Left ventricle myocardium superior (tissue), 1 donor: ENCODE data around the gene EPS8L2. TPM values are rescaled to one million over a fixed set of nuclear protein-coding genes. Genes with fewer than 3 reads are reported as not detected.
"Not testable (repeated sequence)": the region's sequence is repeated elsewhere in the genome, so short reads cannot be mapped to it uniquely, and the experiment has no call there.

ENCODE experiments used
- ATAC-seq: fragments of 200-7000 bp; cut with Tn5 transposase; one replicate; pipeline ENCODE4 v1.9.1; 2020; ENCODE audit warnings: mild to moderate bottlenecking, moderate library complexity
- DNase-seq: peaks from one replicate; pipeline ENCODE4 v3.0.0-alpha.2; 2020
- intact Hi-C: fragments of 100-400 bp; cut with micrococcal nuclease; formaldehyde crosslinking; loops from one replicate; pipeline ENCODE4 v1.11.0; 2022
- total RNA-seq: library from RNA; stranded (reverse); fragmentation: NEBNext Ultra II Directional; extraction: Animal tissue kit (Norgen Biotek cat#: 25700); gene quantifications from one replicate; pipeline ENCODE4 v1.2.1, GENCODE V29; 2021
- donor health status: DM: no; HTN: yes; CAD: no; lungs with severe emphysema.

EPS8L2 gene
- total RNA-seq, 1 donor from 2014 or later, result 3.3 TPM

- ATAC-seq, result no peak
- intact Hi-C loops, result no loop called here
- DNase-seq, result no peak
These were observed 18.3 kb upstream of the EPS8L2 start for GRCh38 chr11:687751-688150.

GRCh38 chr11:688681-689080 lies 17.4 kb upstream of the EPS8L2 start:
- intact Hi-C loops, result no loop called here
- no peak for DNase-seq
- ATAC-seq, result no peak

GRCh38 chr11:689625-690024 lies 16.4 kb upstream of the EPS8L2 start:
- no peak for DNase-seq
- intact Hi-C loops, result no loop called here
- ATAC-seq, result no peak

GRCh38 chr11:690244-690643 lies 15.8 kb upstream of the EPS8L2 start:
- DNase-seq, intact Hi-C loops, ATAC-seq: not testable (repeated sequence)

GRCh38 chr11:690738-691633 lies 15.0 kb upstream of the EPS8L2 start:
- intact Hi-C loops, result no loop called here
- DNase-seq (no peak), ATAC-seq (no peak)

GRCh38 chr11:691710-692590 lies 14.1 kb upstream of the EPS8L2 start:
- ATAC-seq (no peak), DNase-seq (no peak)
- intact Hi-C loops, result no loop called here

GRCh38 chr11:692824-693414 lies 13.1 kb upstream of the EPS8L2 start:
- DNase-seq (no peak), ATAC-seq (no peak)
- intact Hi-C loops, result no loop called here

- no peak for DNase-seq
- ATAC-seq, result no peak
- intact Hi-C loops, result no loop called here
These were observed 12.6 kb upstream of the EPS8L2 start for GRCh38 chr11:693415-693831.

- no peak for DNase-seq
- ATAC-seq, result no peak
- intact Hi-C loops, result no loop called here
These were observed 12.0 kb upstream of the EPS8L2 start for GRCh38 chr11:693887-694562.

GRCh38 chr11:694563-695287 lies 11.3 kb upstream of the EPS8L2 start, which contains the start of gene DEAF1:
TSS of gene DEAF1 (minus strand) at chr11:695222. CDS start at chr11:695047, 175 bp downstream.
- peak; percentile 91 for ATAC-seq
- intact Hi-C loops, result no loop called here
- peak; percentile 100 for DNase-seq

GRCh38 chr11:695288-695537 lies 10.8 kb upstream of the EPS8L2 start:
- intact Hi-C loops, result no loop called here

GRCh38 chr11:695538-696248 lies 10.3 kb upstream of the EPS8L2 start, which contains the start of gene TMEM80:
TSS of gene TMEM80 (plus strand) at chr11:695816. CDS start at chr11:695828, 12 bp downstream.
- peak; percentile 100 for DNase-seq
- intact Hi-C loops, result no loop called here
- peak; percentile 90 for ATAC-seq

More at GRCh38 chr11:695288-695537, 10.8 kb upstream of the EPS8L2 start:
- DNase-seq (no peak), ATAC-seq (no peak)

- ATAC-seq, result no peak
- intact Hi-C loops, result no loop called here
- DNase-seq, result no peak
These were observed 9.0 kb upstream of the EPS8L2 start for GRCh38 chr11:696955-697491.

GRCh38 chr11:697811-698311 lies 8.2 kb upstream of the EPS8L2 start:
- DNase-seq, result no peak
- no peak for ATAC-seq
- intact Hi-C loops, result no loop called here

- intact Hi-C loops, result no loop called here
- no peak for ATAC-seq
- DNase-seq, result no peak
These were observed 7.4 kb upstream of the EPS8L2 start for GRCh38 chr11:698493-699115.

- intact Hi-C loops, result no loop called here
- no peak for DNase-seq
- no peak for ATAC-seq
These were observed 6.9 kb upstream of the EPS8L2 start for GRCh38 chr11:699116-699508.

GRCh38 chr11:699753-700152 lies 6.3 kb upstream of the EPS8L2 start:
- intact Hi-C loops, result no loop called here
- ATAC-seq (no peak), DNase-seq (no peak)
